Measurements from ENCODE around the gene ARHGAP42.

DNA sequence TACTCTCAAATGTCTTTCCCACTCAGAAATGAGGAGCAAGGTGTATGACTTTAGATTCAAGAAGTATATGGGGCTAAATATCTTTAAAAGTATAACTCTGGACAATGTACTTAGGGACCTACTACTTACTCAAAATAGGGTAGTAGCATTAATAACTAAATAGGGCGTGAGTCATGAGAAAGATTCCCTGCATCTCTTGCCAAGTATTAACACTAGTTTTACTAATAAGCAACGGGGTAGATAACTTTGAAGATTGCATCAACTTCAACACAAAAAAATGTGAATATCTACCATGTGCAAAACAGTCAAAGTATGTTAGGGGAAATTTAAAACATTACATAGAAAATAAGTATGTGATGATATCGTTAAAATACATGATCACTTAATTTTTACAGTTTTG, 342.9 kb downstream of the ARHGAP42 start:
- TF ChIP-seq EP300 (IDR thresholded peaks at IDR 0.05) (no peak), POLR2A (IDR thresholded peaks at IDR 0.05) (no peak)

All from ovary (tissue), 1 donor.